ENCODE data around the gene LINC00305.

Gene LINC00305

DNA sequence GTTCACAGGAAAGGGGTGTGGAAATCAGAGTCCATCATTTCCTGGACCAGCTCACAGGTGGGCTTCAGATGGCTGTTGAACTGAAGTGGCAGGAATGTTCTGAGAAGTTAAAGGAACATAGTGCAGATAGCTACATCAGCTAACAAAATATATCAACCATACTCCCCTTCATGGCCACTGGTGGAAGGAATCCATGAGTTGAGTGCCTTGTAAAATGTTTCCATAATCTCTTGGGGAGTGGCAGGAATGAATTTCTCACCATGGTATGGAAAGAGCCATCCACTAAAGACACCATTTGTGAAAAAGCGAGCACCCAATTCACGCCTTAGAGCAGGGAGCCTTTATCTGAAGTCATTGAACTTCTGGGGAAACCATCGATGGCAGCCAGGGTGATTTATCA is at the start of gene LINC00305:
Gene LINC00305 (minus strand): TSS at position 101 of the 400 bp plus-strand sequence.
- TF ChIP-seq, protein P1, sequence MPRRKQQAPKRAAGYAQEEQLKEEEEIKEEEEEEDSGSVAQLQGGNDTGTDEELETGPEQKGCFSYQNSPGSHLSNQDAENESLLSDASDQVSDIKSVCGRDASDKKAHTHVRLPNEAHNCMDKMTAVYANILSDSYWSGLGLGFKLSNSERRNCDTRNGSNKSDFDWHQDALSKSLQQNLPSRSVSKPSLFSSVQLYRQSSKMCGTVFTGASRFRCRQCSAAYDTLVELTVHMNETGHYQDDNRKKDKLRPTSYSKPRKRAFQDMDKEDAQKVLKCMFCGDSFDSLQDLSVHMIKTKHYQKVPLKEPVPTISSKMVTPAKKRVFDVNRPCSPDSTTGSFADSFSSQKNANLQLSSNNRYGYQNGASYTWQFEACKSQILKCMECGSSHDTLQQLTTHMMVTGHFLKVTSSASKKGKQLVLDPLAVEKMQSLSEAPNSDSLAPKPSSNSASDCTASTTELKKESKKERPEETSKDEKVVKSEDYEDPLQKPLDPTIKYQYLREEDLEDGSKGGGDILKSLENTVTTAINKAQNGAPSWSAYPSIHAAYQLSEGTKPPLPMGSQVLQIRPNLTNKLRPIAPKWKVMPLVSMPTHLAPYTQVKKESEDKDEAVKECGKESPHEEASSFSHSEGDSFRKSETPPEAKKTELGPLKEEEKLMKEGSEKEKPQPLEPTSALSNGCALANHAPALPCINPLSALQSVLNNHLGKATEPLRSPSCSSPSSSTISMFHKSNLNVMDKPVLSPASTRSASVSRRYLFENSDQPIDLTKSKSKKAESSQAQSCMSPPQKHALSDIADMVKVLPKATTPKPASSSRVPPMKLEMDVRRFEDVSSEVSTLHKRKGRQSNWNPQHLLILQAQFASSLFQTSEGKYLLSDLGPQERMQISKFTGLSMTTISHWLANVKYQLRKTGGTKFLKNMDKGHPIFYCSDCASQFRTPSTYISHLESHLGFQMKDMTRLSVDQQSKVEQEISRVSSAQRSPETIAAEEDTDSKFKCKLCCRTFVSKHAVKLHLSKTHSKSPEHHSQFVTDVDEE (CRISPR knock-in tag; IDR thresholded peaks at IDR 0.05), result no peak
- TF ChIP-seq BACH2 (CRISPR knock-in tag; IDR thresholded peaks at IDR 0.05; ENCODE audit: borderline replicate concordance), result no peak
- TF ChIP-seq GLIS3 (CRISPR knock-in tag; IDR thresholded peaks at IDR 0.05), result no peak
- TF ChIP-seq ESRRG (CRISPR knock-in tag; IDR thresholded peaks at IDR 0.05), result no peak
- TF ChIP-seq, protein P2, sequence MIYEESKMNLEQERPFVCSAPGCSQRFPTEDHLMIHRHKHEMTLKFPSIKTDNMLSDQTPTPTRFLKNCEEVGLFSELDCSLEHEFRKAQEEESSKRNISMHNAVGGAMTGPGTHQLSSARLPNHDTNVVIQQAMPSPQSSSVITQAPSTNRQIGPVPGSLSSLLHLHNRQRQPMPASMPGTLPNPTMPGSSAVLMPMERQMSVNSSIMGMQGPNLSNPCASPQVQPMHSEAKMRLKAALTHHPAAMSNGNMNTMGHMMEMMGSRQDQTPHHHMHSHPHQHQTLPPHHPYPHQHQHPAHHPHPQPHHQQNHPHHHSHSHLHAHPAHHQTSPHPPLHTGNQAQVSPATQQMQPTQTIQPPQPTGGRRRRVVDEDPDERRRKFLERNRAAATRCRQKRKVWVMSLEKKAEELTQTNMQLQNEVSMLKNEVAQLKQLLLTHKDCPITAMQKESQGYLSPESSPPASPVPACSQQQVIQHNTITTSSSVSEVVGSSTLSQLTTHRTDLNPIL (CRISPR knock-in tag; IDR thresholded peaks at IDR 0.05; ENCODE audit: low read depth), result no peak
- TF ChIP-seq OSR1 (CRISPR knock-in tag; IDR thresholded peaks at IDR 0.05), result no peak
- TF ChIP-seq ZFP3 (CRISPR knock-in tag; IDR thresholded peaks at IDR 0.05), result no peak
- TF ChIP-seq, protein P3, sequence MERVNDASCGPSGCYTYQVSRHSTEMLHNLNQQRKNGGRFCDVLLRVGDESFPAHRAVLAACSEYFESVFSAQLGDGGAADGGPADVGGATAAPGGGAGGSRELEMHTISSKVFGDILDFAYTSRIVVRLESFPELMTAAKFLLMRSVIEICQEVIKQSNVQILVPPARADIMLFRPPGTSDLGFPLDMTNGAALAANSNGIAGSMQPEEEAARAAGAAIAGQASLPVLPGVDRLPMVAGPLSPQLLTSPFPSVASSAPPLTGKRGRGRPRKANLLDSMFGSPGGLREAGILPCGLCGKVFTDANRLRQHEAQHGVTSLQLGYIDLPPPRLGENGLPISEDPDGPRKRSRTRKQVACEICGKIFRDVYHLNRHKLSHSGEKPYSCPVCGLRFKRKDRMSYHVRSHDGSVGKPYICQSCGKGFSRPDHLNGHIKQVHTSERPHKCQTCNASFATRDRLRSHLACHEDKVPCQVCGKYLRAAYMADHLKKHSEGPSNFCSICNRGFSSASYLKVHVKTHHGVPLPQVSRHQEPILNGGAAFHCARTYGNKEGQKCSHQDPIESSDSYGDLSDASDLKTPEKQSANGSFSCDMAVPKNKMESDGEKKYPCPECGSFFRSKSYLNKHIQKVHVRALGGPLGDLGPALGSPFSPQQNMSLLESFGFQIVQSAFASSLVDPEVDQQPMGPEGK (CRISPR knock-in tag; IDR thresholded peaks at IDR 0.05; ENCODE audit: borderline replicate concordance), result no peak
- no peak for TF ChIP-seq CSRNP3 (CRISPR knock-in tag; IDR thresholded peaks at IDR 0.05)
- TF ChIP-seq ARNTL (CRISPR knock-in tag; IDR thresholded peaks at IDR 0.05; ENCODE audit: borderline replicate concordance, low read depth), result no peak
- no peak for TF ChIP-seq RARB (CRISPR knock-in tag; IDR thresholded peaks at IDR 0.05)
- no peak for TF ChIP-seq ZNF70 (CRISPR knock-in tag; IDR thresholded peaks at IDR 0.05)
- no peak for TF ChIP-seq ISL1 (CRISPR knock-in tag; IDR thresholded peaks at IDR 0.05)
- no peak for TF ChIP-seq ZNF8 (CRISPR knock-in tag; IDR thresholded peaks at IDR 0.05)
- TF ChIP-seq POU6F1 (CRISPR knock-in tag; IDR thresholded peaks at IDR 0.05; ENCODE audit: borderline replicate concordance, low read depth), result no peak
- no peak for TF ChIP-seq PPARA (CRISPR knock-in tag; IDR thresholded peaks at IDR 0.05; ENCODE audit: borderline replicate concordance)
- TF ChIP-seq ZFP30 (CRISPR knock-in tag; IDR thresholded peaks at IDR 0.05), result no peak
- ATAC-seq, result no peak

DNA sequence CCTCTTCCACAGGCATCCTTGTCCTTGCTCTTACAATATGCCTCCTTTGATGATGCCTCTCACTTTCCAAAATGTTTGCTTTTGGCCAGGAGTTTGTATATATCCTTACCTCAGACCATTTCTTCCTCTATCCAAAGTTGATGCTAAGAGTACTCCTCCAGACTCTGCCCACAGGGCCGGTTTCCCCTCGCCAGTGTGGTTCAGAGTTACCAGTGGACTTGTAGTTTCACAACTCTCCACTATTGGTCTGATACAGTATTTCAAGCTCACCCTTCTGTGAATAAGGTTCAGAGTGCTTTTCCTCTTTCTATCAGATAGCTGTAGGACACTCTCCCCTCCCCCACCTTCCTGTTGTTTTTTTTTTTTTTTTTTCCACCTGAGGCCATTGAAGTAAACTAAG is 42.2 kb upstream of the LINC00305 start:
- no peak for ATAC-seq
- no peak for TF ChIP-seq PPARA (CRISPR knock-in tag; IDR thresholded peaks at IDR 0.05; ENCODE audit: borderline replicate concordance)
- TF ChIP-seq ZFP3 (CRISPR knock-in tag; IDR thresholded peaks at IDR 0.05), result no peak
- TF ChIP-seq POU6F1 (CRISPR knock-in tag; IDR thresholded peaks at IDR 0.05; ENCODE audit: borderline replicate concordance, low read depth), result no peak
- TF ChIP-seq, protein P3 (CRISPR knock-in tag; IDR thresholded peaks at IDR 0.05; ENCODE audit: borderline replicate concordance), result no peak
- no peak for TF ChIP-seq GLIS3 (CRISPR knock-in tag; IDR thresholded peaks at IDR 0.05)
- TF ChIP-seq, protein P1 (CRISPR knock-in tag; IDR thresholded peaks at IDR 0.05), result no peak
- TF ChIP-seq ZFP30 (CRISPR knock-in tag; IDR thresholded peaks at IDR 0.05), result no peak
- TF ChIP-seq ZNF70 (CRISPR knock-in tag; IDR thresholded peaks at IDR 0.05), result no peak
